Stomach smooth muscle (tissue), 2 donors: ENCODE data around the gene CMTM5.
"Not testable (repeated sequence)": the region's sequence is repeated elsewhere in the genome, so short reads cannot be mapped to it uniquely, and the experiment has no call there.

Experiments
- H3K27ac ChIP-seq: one replicate; pipeline ENCODE4 v1.7.0; 2013; ENCODE audit warnings: mild to moderate bottlenecking, low read length, inconsistent platforms
- H3K27me3 ChIP-seq, 2 donors: one replicate each; pipeline ENCODE4 v1.7.0; 2013; ENCODE audit warnings: low read length in 2 of 2; ENCODE audit not compliant: insufficient read depth in 2 of 2, control insufficient read depth in 1 of 2
- H3K36me3 ChIP-seq, 2 donors: one replicate each; pipeline ENCODE4 v1.7.0; 2013; ENCODE audit warnings: low read length in 2 of 2; ENCODE audit not compliant: control insufficient read depth in 2 of 2, insufficient read depth in 2 of 2
- H3K4me1 ChIP-seq: one replicate; pipeline ENCODE4 v1.7.0; 2013; ENCODE audit warnings: low read length; ENCODE audit not compliant: control insufficient read depth, insufficient read depth
- H3K4me3 ChIP-seq, 2 donors: one replicate each; pipeline ENCODE4 v1.7.0; 2013; ENCODE audit warnings: low read length in 2 of 2
- H3K9ac ChIP-seq, 2 donors: one replicate each; pipeline ENCODE4 v1.7.0; 2013; ENCODE audit warnings: low read length in 2 of 2, mild to moderate bottlenecking in 1 of 2
- H3K9me3 ChIP-seq, 2 donors: one replicate each; pipeline ENCODE4 v1.7.0; 2013; ENCODE audit warnings: low read length in 2 of 2; ENCODE audit not compliant: control insufficient read depth in 2 of 2
- donor health status: healthy.
- donor health status: Pancreatic carcinoma.

CMTM5 gene

GRCh38 chr14:23379366-23380196, 2.7 kb downstream of the CMTM5 start:
- Histone ChIP-seq H3K9ac (no peak overlapping the region), H3K36me3 (no peaks in the 10 kb centered on the region), H3K4me1 (peaks cover 3% of the 10 kb centered on the region), H3K9me3 (no peaks in the 10 kb centered on the region), H3K4me3 (no peak overlapping the region), H3K27me3 (peaks cover 2 to 3% of the 10 kb centered on the region in 2 donors), H3K27ac (no peak overlapping the region)

DNA sequence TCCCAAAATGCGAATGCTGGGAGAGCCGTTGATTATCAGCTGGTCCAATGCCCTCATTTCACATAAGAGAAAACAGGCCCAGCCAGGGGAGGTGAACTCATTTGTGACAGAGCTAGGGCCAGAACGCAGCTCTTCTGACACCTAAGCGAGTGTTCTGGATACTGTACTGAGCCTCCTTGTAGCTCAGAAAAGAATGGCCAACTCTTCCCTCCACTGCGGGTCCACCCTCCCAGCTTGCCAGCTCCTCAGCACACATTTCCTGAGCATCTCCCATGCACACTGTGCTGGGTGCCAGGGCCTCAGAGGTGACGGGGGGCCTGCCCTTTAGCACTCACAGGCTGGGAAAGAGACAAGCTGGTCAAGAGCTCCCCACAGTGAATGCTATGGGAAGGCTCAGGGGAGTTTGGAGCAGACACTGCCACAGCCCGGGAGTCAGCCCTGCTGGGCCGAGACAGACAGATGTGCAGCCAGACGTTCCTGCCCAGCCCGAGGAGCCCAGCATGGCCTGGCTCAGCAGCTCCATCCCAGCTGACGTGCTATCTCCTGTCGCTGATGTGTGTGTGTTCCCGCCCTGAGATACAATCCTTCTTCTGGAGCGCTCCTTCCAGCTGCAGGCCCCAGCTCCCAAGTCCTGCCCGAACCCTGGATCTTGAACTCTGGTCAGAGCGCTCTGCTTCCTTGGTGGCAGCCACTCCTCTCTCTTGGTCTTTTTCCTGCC, 3.5 kb downstream of the CMTM5 start:
- Histone ChIP-seq H3K9ac (no peak overlapping the region), H3K27ac (no peak overlapping the region)

DNA sequence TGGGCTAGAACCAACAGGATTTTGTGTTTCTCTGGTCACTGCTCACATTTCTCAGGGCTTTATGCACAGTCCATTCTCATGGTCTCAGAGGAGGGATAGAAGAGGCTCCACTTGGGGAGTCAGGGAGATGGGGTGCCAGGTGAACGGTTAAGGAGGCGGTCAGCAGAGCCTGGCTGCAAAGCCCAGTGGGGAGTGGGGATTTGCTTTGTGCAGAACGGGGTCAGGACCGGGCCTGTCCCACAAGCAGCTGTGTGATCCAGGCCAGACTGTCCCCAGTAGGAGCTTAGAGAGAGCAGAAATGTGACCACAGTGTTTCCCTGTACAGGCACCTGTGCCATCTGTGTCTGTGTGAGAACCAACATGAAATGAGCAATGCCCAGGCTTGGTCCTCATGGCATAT, 4.1 kb downstream of the CMTM5 start:
- Histone ChIP-seq H3K27me3 (peaks cover 2 to 3% of the 10 kb centered on the region in 2 donors), H3K9ac (no peak overlapping the region), H3K4me3 (no peak overlapping the region), H3K27ac (no peak overlapping the region), H3K9me3 (no peaks in the 10 kb centered on the region), H3K36me3 (no peaks in the 10 kb centered on the region), H3K4me1 (peaks cover 3% of the 10 kb centered on the region)

More for the DNA sequence above, 3.5 kb downstream of the CMTM5 start:
- Histone ChIP-seq H3K4me1 (peaks cover 3% of the 10 kb centered on the region), H3K4me3 (no peak overlapping the region), H3K36me3 (no peaks in the 10 kb centered on the region), H3K27me3 (peaks cover 2 to 3% of the 10 kb centered on the region in 2 donors), H3K9me3 (no peaks in the 10 kb centered on the region)

- no peak overlapping the region for H3K27ac ChIP-seq
- H3K9me3 ChIP-seq, result no peaks in the 10 kb centered on the region
- peaks cover 2 to 3% of the 10 kb centered on the region in 2 donors for H3K27me3 ChIP-seq
- H3K4me1 ChIP-seq, result no peaks in the 10 kb centered on the region
- H3K4me3 ChIP-seq, result no peak overlapping the region
- no peak overlapping the region for H3K9ac ChIP-seq
- no peaks in the 10 kb centered on the region for H3K36me3 ChIP-seq
These were observed 5.0 kb downstream of the CMTM5 start for GRCh38 chr14:23381871-23382270.

GRCh38 chr14:23382276-23382675, 5.4 kb downstream of the CMTM5 start:
- Histone ChIP-seq H3K9me3 (no peaks in the 10 kb centered on the region), H3K27me3 (peaks cover 2 to 3% of the 10 kb centered on the region in 2 donors), H3K36me3 (no peaks in the 10 kb centered on the region), H3K4me1 (no peaks in the 10 kb centered on the region), H3K4me3 (no peak overlapping the region), H3K9ac (no peak overlapping the region), H3K27ac (no peak overlapping the region)

DNA sequence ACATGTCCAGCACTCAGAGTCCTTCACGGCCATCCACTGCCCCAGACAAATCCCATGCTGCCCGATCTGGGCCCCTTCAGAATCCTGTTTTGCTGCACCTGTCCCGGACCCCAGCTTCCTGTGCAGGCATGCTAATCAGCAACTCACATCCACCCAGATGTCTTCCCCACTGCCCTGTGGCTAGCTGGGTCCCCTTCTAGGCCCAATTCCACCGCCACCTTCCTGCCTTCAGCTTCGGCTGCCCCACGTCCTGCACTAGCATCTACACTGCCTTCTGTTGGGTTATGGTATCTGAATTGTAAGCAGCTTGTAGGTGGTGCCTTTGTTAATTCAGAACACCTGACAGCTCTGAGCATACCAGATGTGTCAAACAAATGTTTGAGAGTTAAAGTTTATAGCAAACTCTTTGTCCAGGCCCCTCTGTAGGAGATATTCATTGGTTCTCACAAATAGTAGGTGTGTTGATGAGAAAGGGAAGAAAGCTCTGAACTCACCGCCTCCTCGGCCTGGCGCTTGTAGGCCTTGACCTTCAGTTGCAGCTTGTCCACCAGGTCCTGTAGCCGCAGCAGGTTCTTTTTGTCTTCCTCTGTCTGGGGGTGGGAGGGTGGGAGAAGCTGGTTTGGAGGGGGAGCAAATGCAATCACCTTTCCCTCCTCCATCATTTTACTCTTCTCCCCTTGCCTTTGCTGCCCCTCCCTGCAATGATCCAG, 6.0 kb downstream of the CMTM5 start:
- Histone ChIP-seq H3K9ac (no peak overlapping the region), H3K4me3 (no peak overlapping the region), H3K27me3 (peaks cover 2 to 3% of the 10 kb centered on the region in 2 donors), H3K4me1 (no peaks in the 10 kb centered on the region), H3K9me3 (no peaks in the 10 kb centered on the region), H3K27ac (no peak overlapping the region), H3K36me3 (no peaks in the 10 kb centered on the region)

GRCh38 chr14:23384364-23385080, 7.7 kb downstream of the CMTM5 start:
- Histone ChIP-seq H3K27me3 (peaks cover 0 to 2% of the 10 kb centered on the region in 2 donors), H3K9ac (no peak overlapping the region), H3K4me3 (no peak overlapping the region), H3K9me3 (no peaks in the 10 kb centered on the region), H3K4me1 (no peaks in the 10 kb centered on the region), H3K36me3 (no peaks in the 10 kb centered on the region), H3K27ac (no peak overlapping the region)

GRCh38 chr14:23385244-23385641, 8.4 kb downstream of the CMTM5 start:
- Histone ChIP-seq H3K27ac (no peak overlapping the region), H3K36me3 (no peaks in the 10 kb centered on the region), H3K4me3 (no peak overlapping the region), H3K9ac (no peak overlapping the region), H3K9me3 (no peaks in the 10 kb centered on the region), H3K4me1 (no peaks in the 10 kb centered on the region), H3K27me3 (peaks cover 0 to 2% of the 10 kb centered on the region in 2 donors)

DNA sequence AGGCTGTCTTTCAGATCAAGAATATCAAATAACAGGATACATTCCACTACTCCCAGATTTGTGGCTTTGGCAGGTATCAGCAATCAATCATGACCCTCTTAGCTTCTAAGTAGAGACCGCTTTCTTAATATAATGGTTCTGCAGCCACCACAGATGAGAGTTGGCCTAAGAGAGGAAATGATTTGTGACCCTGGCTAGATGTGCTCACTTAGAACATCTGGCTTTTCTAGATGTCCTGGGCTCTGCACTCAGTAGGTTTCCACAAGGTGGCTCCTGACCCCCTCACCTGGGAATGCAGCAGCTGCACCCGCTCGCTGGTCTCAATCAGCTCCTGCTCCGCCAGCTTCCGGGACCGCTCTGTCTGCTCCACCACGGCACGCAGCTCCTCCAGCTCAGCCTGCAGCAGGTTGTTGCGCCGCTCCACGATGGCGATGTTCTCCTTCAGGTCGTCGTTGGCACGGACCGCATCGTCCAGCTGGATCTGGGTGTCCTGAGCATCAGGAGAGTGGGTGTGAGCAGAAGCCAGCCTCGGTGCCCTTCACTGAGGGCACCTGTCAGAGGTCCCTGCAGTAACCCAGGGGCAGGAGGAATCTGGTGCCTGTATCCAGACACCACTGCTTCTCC, 8.9 kb downstream of the CMTM5 start:
- no peak overlapping the region for H3K27ac ChIP-seq
- no peaks in the 10 kb centered on the region for H3K9me3 ChIP-seq
- no peaks in the 10 kb centered on the region for H3K27me3 ChIP-seq
- no peaks in the 10 kb centered on the region for H3K36me3 ChIP-seq
- H3K4me3 ChIP-seq, result no peak overlapping the region
- no peaks in the 10 kb centered on the region for H3K4me1 ChIP-seq
- no peak overlapping the region for H3K9ac ChIP-seq

- not testable (repeated sequence) for H3K4me1 ChIP-seq, H3K36me3 ChIP-seq, H3K27me3 ChIP-seq, H3K27ac ChIP-seq, H3K9ac ChIP-seq, H3K9me3 ChIP-seq, H3K4me3 ChIP-seq
These were observed 9.4 kb downstream of the CMTM5 start for GRCh38 chr14:23386266-23386657.
